ENCODE measurements around the gene XDH.

- TF ChIP-seq CTCF (conservative IDR thresholded peaks at IDR 0.05) (no peak), EZH2 (IDR thresholded peaks at IDR 0.05; ENCODE audit: low read depth) (no peak)
Observed at GRCh38 chr2:31415421-31415820, 879 bp upstream of the XDH start.
